Dendritic cell treated with granulocyte-macrophage colony-stimulating factor and Interleukin-4, amounts not matched to agents 40 ng/mL and 50 ng/mL, for 4 days (primary cell): ENCODE measurements around the gene YBX2.

Experiments used
- H3K27ac Mint-ChIP-seq: one replicate; pipeline ENCODE4 v1.8.0; 2022; ENCODE audit warnings: mild to moderate bottlenecking, mixed read lengths
- H3K27me3 Mint-ChIP-seq: one replicate; pipeline ENCODE4 v1.8.0; 2022; ENCODE audit warnings: mild to moderate bottlenecking, mixed read lengths
- H3K36me3 Mint-ChIP-seq: one replicate; pipeline ENCODE4 v1.8.0; 2022; ENCODE audit warnings: low read depth, mixed read lengths
- H3K4me1 Mint-ChIP-seq: one replicate; pipeline ENCODE4 v1.8.0; 2022; ENCODE audit warnings: low read depth, mixed read lengths
- H3K4me3 Mint-ChIP-seq: one replicate; pipeline ENCODE4 v1.8.0; 2022; ENCODE audit warnings: mild to moderate bottlenecking, moderate library complexity, mixed read lengths
- H3K9me3 Mint-ChIP-seq: one replicate; pipeline ENCODE4 v1.8.0; 2022; ENCODE audit warnings: mixed read lengths
- intact Hi-C: fragments of 100-400 bp; cut with micrococcal nuclease; formaldehyde crosslinking; loops from one replicate; pipeline ENCODE4 v1.15.0; 2022

YBX2 gene

GRCh38 chr17:7260151-7260550 lies 34.3 kb downstream of the YBX2 start:
- intact Hi-C loops = no loop called here
- Mint-ChIP-seq H3K36me3 (peaks cover 40% of the 10 kb centered on the region), H3K9me3 (no peaks in the 10 kb centered on the region), H3K27ac (no peak overlapping the region), H3K4me3 (no peak overlapping the region), H3K27me3 (peaks cover 39% of the 10 kb centered on the region), H3K4me1 (peaks cover 43% of the 10 kb centered on the region)

- Mint-ChIP-seq H3K27ac (peak overlapping the region; percentile 51), H3K36me3 (peaks cover 46% of the 10 kb centered on the region), H3K4me1 (peaks cover 47% of the 10 kb centered on the region), H3K4me3 (no peak overlapping the region), H3K9me3 (no peaks in the 10 kb centered on the region), H3K27me3 (peaks cover 33% of the 10 kb centered on the region)
- intact Hi-C loops = no loop called here
These were observed 34.9 kb downstream of the YBX2 start for GRCh38 chr17:7259555-7259889.

GRCh38 chr17:7258731-7259554 lies 35.5 kb downstream of the YBX2 start:
- intact Hi-C loops = no loop called here
- Mint-ChIP-seq H3K4me3 (no peak overlapping the region), H3K27ac (peak overlapping the region; percentile 51), H3K27me3 (peaks cover 27% of the 10 kb centered on the region), H3K4me1 (peaks cover 45% of the 10 kb centered on the region), H3K9me3 (no peaks in the 10 kb centered on the region), H3K36me3 (peaks cover 52% of the 10 kb centered on the region)

- Mint-ChIP-seq H3K27ac (no peak overlapping the region), H3K27me3 (peaks cover 12% of the 10 kb centered on the region), H3K4me1 (peaks cover 43% of the 10 kb centered on the region), H3K36me3 (peaks cover 72% of the 10 kb centered on the region), H3K4me3 (no peak overlapping the region), H3K9me3 (no peaks in the 10 kb centered on the region)
- intact Hi-C loops = no loop called here
These were observed 37.5 kb downstream of the YBX2 start for GRCh38 chr17:7256766-7257456.

- Mint-ChIP-seq H3K9me3 (no peaks in the 10 kb centered on the region), H3K4me1 (peaks cover 49% of the 10 kb centered on the region), H3K36me3 (peaks cover 87% of the 10 kb centered on the region), H3K4me3 (no peak overlapping the region), H3K27ac (peak overlapping the region; percentile 61), H3K27me3 (no peaks in the 10 kb centered on the region)
- intact Hi-C loops = loop anchor here (5.0 kb wide), 2 partner anchors 37 to 53 kb away; partner anchors contain the start of genes ACADVL, DLG4 and EIF5A
These were observed 39.9 kb downstream of the YBX2 start for GRCh38 chr17:7254511-7254910.

GRCh38 chr17:7253082-7253481 lies 41.4 kb downstream of the YBX2 start:
- intact Hi-C loops = loop anchor here (5.0 kb wide), 2 partner anchors 36 to 54 kb away; partner anchors contain the start of genes ACADVL, DLG4 and EIF5A
- peaks cover 48% of the 10 kb centered on the region for H3K4me1 Mint-ChIP-seq
- H3K27ac Mint-ChIP-seq = peak overlapping the region; percentile 100
- peaks cover 88% of the 10 kb centered on the region for H3K36me3 Mint-ChIP-seq
- H3K27me3 Mint-ChIP-seq = no peaks in the 10 kb centered on the region
- peak overlapping the region; percentile 96 for H3K4me3 Mint-ChIP-seq
- no peaks in the 10 kb centered on the region for H3K9me3 Mint-ChIP-seq

- Mint-ChIP-seq H3K27me3 (no peaks in the 10 kb centered on the region), H3K4me1 (peaks cover 46% of the 10 kb centered on the region), H3K27ac (peak within 1 kb of the TSS; percentile 100), H3K36me3 (peaks cover 82% of the 10 kb centered on the region), H3K9me3 (no peaks in the 10 kb centered on the region), H3K4me3 (peak within 1 kb of the TSS; percentile 96)
- intact Hi-C loops = loop anchor here (1.0 to 5.0 kb wide), 5 partner anchors 10 to 55 kb away; partner anchors contain the start of genes ACADVL, DLG4, EIF5A and GABARAP
These were observed 42.0 kb downstream of the YBX2 start, which contains the start of gene ELP5 for GRCh38 chr17:7252176-7253043. TSS of gene ELP5 (plus strand) at chr17:7252215. CDS start at chr17:7252551, 336 bp downstream.

GRCh38 chr17:7251661-7252175 lies 42.7 kb downstream of the YBX2 start, which contains the start of gene CTDNEP1:
TSS of gene CTDNEP1 (minus strand) at chr17:7251734. CDS start at chr17:7251296, 438 bp downstream.
- Mint-ChIP-seq H3K4me3 (peak within 1 kb of the TSS; percentile 96), H3K9me3 (no peaks in the 10 kb centered on the region), H3K4me1 (peaks cover 50% of the 10 kb centered on the region), H3K27ac (peak within 1 kb of the TSS; percentile 100), H3K27me3 (no peaks in the 10 kb centered on the region), H3K36me3 (peaks cover 82% of the 10 kb centered on the region)
- intact Hi-C loops = loop anchor here (1.0 to 5.0 kb wide), 5 partner anchors 9 to 56 kb away; partner anchors contain the start of genes ACADVL, DLG4, EIF5A and GABARAP

- peaks cover 82% of the 10 kb centered on the region for H3K36me3 Mint-ChIP-seq
- peaks cover 58% of the 10 kb centered on the region for H3K4me1 Mint-ChIP-seq
- intact Hi-C loops = loop anchor here (5.0 kb wide), 2 partner anchors 34 to 56 kb away; partner anchors contain the start of genes ACADVL, DLG4 and EIF5A
- peak overlapping the region; percentile 96 for H3K4me3 Mint-ChIP-seq
- no peaks in the 10 kb centered on the region for H3K9me3 Mint-ChIP-seq
- no peaks in the 10 kb centered on the region for H3K27me3 Mint-ChIP-seq
- H3K27ac Mint-ChIP-seq = peak overlapping the region; percentile 100
These were observed 43.5 kb downstream of the YBX2 start for GRCh38 chr17:7250695-7251627.

GRCh38 chr17:7249830-7250229 lies 44.6 kb downstream of the YBX2 start:
- H3K4me1 Mint-ChIP-seq = peaks cover 59% of the 10 kb centered on the region
- peak overlapping the region; percentile 96 for H3K4me3 Mint-ChIP-seq
- H3K27me3 Mint-ChIP-seq = no peaks in the 10 kb centered on the region
- no peaks in the 10 kb centered on the region for H3K9me3 Mint-ChIP-seq
- intact Hi-C loops = loop anchor here (5.0 kb wide), 2 partner anchors 33 to 57 kb away; partner anchors contain the start of genes ACADVL, DLG4 and EIF5A
- peak overlapping the region; percentile 100 for H3K27ac Mint-ChIP-seq
- peaks cover 80% of the 10 kb centered on the region for H3K36me3 Mint-ChIP-seq

GRCh38 chr17:7249214-7249613 lies 45.2 kb downstream of the YBX2 start:
- intact Hi-C loops = no loop called here
- Mint-ChIP-seq H3K4me3 (peak overlapping the region; percentile 96), H3K9me3 (no peaks in the 10 kb centered on the region), H3K4me1 (peaks cover 61% of the 10 kb centered on the region), H3K36me3 (peaks cover 80% of the 10 kb centered on the region), H3K27me3 (no peaks in the 10 kb centered on the region), H3K27ac (peak overlapping the region; percentile 100)

GRCh38 chr17:7248796-7249195 lies 45.6 kb downstream of the YBX2 start:
- Mint-ChIP-seq H3K4me3 (no peak overlapping the region), H3K27ac (peak overlapping the region; percentile 100), H3K36me3 (peaks cover 80% of the 10 kb centered on the region), H3K9me3 (no peaks in the 10 kb centered on the region), H3K27me3 (no peaks in the 10 kb centered on the region), H3K4me1 (peaks cover 65% of the 10 kb centered on the region)
- intact Hi-C loops = no loop called here
